A673 (cell line): ENCODE results near the gene C3orf22.

Experiments used
- CTCF ChIP-seq: fragments of 300-800, 200-600 bp; sonication (generic); conservative IDR thresholded peaks from 2 replicates; pipeline ENCODE4 v1.5.1; 2017; ENCODE audit warnings: low read depth, mild to moderate bottlenecking, antibody characterized with exemption, low read length, moderate library complexity, mixed read lengths
- EZH2 ChIP-seq: fragments of 200-600 bp; sonication (generic); IDR thresholded peaks from 2 replicates; pipeline ENCODE4 v1.6.1; 2017; ENCODE audit warnings: borderline replicate concordance, low read depth, mild to moderate bottlenecking, mixed read lengths, antibody characterized with exemption, low read length; ENCODE audit not compliant: poor library complexity, severe bottlenecking

- TF ChIP-seq EZH2, result no peak
- TF ChIP-seq CTCF, result no peak
Observed at GRCh38 chr3:126545544-126545943, 13.2 kb downstream of the C3orf22 start.
